NCI-H187 treated with DMSO at 0.1 percent for 48 hours (cell line): ENCODE data around the gene FKBP7.
"Not testable (repeated sequence)": the region's sequence is repeated elsewhere in the genome, so short reads cannot be mapped to it uniquely, and the experiment has no call there.

Experiments
- DNase-seq: peaks from one replicate; lab custom pipeline; 2025; lab: John Stamatoyannopoulos, UW

FKBP7 gene

GRCh38 chr2:178485356-178485755 lies 7.0 kb upstream of the FKBP7 start:
- DNase-seq, result no peak

GRCh38 chr2:178484245-178485041 lies 6.0 kb upstream of the FKBP7 start:
- no peak for DNase-seq

GRCh38 chr2:178482437-178482836 lies 4.0 kb upstream of the FKBP7 start:
- DNase-seq, result no peak

GRCh38 chr2:178480227-178481181 lies 2.1 kb upstream of the FKBP7 start, which contains the start of gene PLEKHA3:
Gene PLEKHA3 (plus strand): TSS chr2:178480457. CDS start chr2:178480870, 413 bp downstream.
- DNase-seq, result no peak

- no peak for DNase-seq
Observed at GRCh38 chr2:178479758-178480226, 1.4 kb upstream of the FKBP7 start.

GRCh38 chr2:178479275-178479616 lies 846 bp upstream of the FKBP7 start:
- no peak for DNase-seq

- DNase-seq, result no peak
Observed at GRCh38 chr2:178478130-178478438, 316 bp downstream of the FKBP7 start.

- no peak for DNase-seq
Observed at GRCh38 chr2:178477443-178478129, 814 bp downstream of the FKBP7 start.

- no peak for DNase-seq
Observed at GRCh38 chr2:178476477-178476876, 1.9 kb downstream of the FKBP7 start.

- no peak for DNase-seq
Observed at GRCh38 chr2:178474560-178474959, 3.8 kb downstream of the FKBP7 start.

GRCh38 chr2:178473931-178474330 lies 4.5 kb downstream of the FKBP7 start:
- DNase-seq, result no peak

- no peak for DNase-seq
Observed at GRCh38 chr2:178473373-178473772, 5.0 kb downstream of the FKBP7 start.

GRCh38 chr2:178471313-178471712 lies 7.1 kb downstream of the FKBP7 start:
- not testable (repeated sequence) for DNase-seq

GRCh38 chr2:178469219-178469849 lies 9.1 kb downstream of the FKBP7 start:
- DNase-seq, result no peak

GRCh38 chr2:178457390-178457886 lies 21.0 kb downstream of the FKBP7 start:
- DNase-seq, result no peak

- DNase-seq, result no peak
Observed at GRCh38 chr2:178455947-178456346, 22.5 kb downstream of the FKBP7 start.

- DNase-seq, result no peak
Observed at GRCh38 chr2:178452870-178453269, 25.5 kb downstream of the FKBP7 start.

GRCh38 chr2:178452334-178452733 lies 26.1 kb downstream of the FKBP7 start:
- no peak for DNase-seq

GRCh38 chr2:178450774-178451525 lies 27.4 kb downstream of the FKBP7 start, which contains the start of the genes PJVK and PRKRA:
Gene PJVK (plus strand): TSS chr2:178451378. CDS start chr2:178453410, 2,032 bp downstream.
Gene PRKRA (minus strand): TSS chr2:178451175. CDS start chr2:178451030, 145 bp downstream.
- DNase-seq, result peak; percentile 8

GRCh38 chr2:178450524-178450773 lies 28.0 kb downstream of the FKBP7 start:
- peak; percentile 22 for DNase-seq
